K562 (cell line): ENCODE results near the gene EP300. TPM values are rescaled to one million over a fixed set of nuclear protein-coding genes. Genes with fewer than 3 reads are reported as not detected.
"Not testable (repeated sequence)": the region's sequence is repeated elsewhere in the genome, so short reads cannot be mapped to it uniquely, and the experiment has no call there.

Experiments used
- ATAC-seq: fragments of 200-7000 bp; cut with Tn5 transposase; 3 replicates; pipeline ENCODE4 v1.9.1; 2020; ENCODE audit warnings: moderate library complexity
- BruUV-seq: library from RNA; stranded (reverse); fragments of 400-500 nt; replicated peaks from 2 replicates; lab custom pipeline; 2021; lab: Mats Ljungman, UMichigan
- CTCF ChIA-PET: fragments of 300-600 bp; formaldehyde crosslinking; extraction: SDS; loops from one replicate; lab custom pipeline; 2021; ENCODE audit warnings: low intra/inter-chr PET ratio; lab: Yijun Ruan, JAX
- POLR2A ChIA-PET: fragments of 300-600, 350-650 bp; sonication (Branson Sonifier 250); formaldehyde crosslinking; extraction: SDS; loops from one replicate; lab custom pipeline; 2021; ENCODE audit warnings: antibody characterized with exemption, inconsistent platforms; lab: Yijun Ruan, JAX
- DNase-seq, 4 experiments: peaks; one replicate each; pipeline versions ENCODE4 v3.0.0 to v3.0.0-alpha.2; 2011 to 2018; ENCODE audit warnings: low spot score in 3 of 4, mixed read lengths in 3 of 4; ENCODE audit errors: extremely low read depth in 1 of 4
- FAIRE-seq: peaks from 2 replicates; lab custom pipeline; 2011; peaks lifted over from hg19 to GRCh38; lab: Jason Lieb, UNC
- H2AFZ ChIP-seq: 2 replicates; pipeline ENCODE4 v1.6.0; 2011; ENCODE audit warnings: low read depth, low read length, control low read depth, inconsistent platforms
- H3K27ac ChIP-seq: fragments of 200-600 bp; 3 replicates; pipeline ENCODE4 v1.8.0; 2011; ENCODE audit warnings: low read depth, mild to moderate bottlenecking, control low read depth, inconsistent platforms, low read length, moderate library complexity, mixed read lengths; ENCODE audit errors: extremely low read depth
- H3K27me3 ChIP-seq, 2 experiments: fragments of 300-600 bp in 1 of 2; 2 replicates in 1 of 2; 3 replicates in 1 of 2; pipeline versions ENCODE4 v1.6.0 to v1.8.0; 2011; ENCODE audit warnings: inconsistent platforms in 2 of 2, low read length in 2 of 2, mild to moderate bottlenecking in 1 of 2, mixed read lengths in 1 of 2, moderate library complexity in 1 of 2; ENCODE audit not compliant: control insufficient read depth in 2 of 2, insufficient read depth in 2 of 2
- H3K36me3 ChIP-seq: fragments of 300-600 bp; 3 replicates; pipeline ENCODE4 v1.8.0; 2011; ENCODE audit warnings: mild to moderate bottlenecking, low read length, inconsistent platforms; ENCODE audit not compliant: control insufficient read depth, insufficient read depth
- H3K4me1 ChIP-seq, 2 experiments: fragments of 200-600 bp in 1 of 2; replicated peaks in 1 of 2; 2 replicates in 1 of 2; 3 replicates in 1 of 2; pipeline versions ENCODE4 v1.5.1 to v1.8.0; 2011; ENCODE audit warnings: inconsistent platforms in 2 of 2, low read length in 2 of 2, mild to moderate bottlenecking in 1 of 2, mixed read lengths in 1 of 2, moderate library complexity in 1 of 2; ENCODE audit not compliant: control insufficient read depth in 2 of 2, insufficient read depth in 2 of 2
- H3K4me2 ChIP-seq: 2 replicates; pipeline ENCODE4 v1.6.1; 2011; ENCODE audit warnings: low read length, control low read depth, inconsistent platforms, mixed read lengths; ENCODE audit not compliant: insufficient read depth
- H3K4me3 ChIP-seq: fragments of 200-600 bp; sonication (generic), shearing (Covaris generic); 2 replicates; pipeline ENCODE4 v1.5.1; 2016; ENCODE audit warnings: control low read depth, inconsistent platforms
- H3K79me2 ChIP-seq: fragments of 200-600 bp; 3 replicates; pipeline ENCODE4 v1.8.0; 2011; ENCODE audit warnings: low read length, inconsistent platforms; ENCODE audit not compliant: control insufficient read depth, insufficient read depth
- H3K9ac ChIP-seq, 2 experiments: 2 replicates each; pipeline versions ENCODE4 v1.6.0 to v1.6.1; 2011; ENCODE audit warnings: low read depth in 2 of 2, low read length in 2 of 2, control low read depth in 1 of 2, inconsistent platforms in 1 of 2, mild to moderate bottlenecking in 1 of 2, mixed read lengths in 1 of 2; ENCODE audit not compliant: insufficient read depth in 1 of 2
- H3K9me1 ChIP-seq: one replicate; pipeline ENCODE4 v1.6.0; 2011; ENCODE audit warnings: inconsistent platforms, mild to moderate bottlenecking, low read length, moderate library complexity; ENCODE audit not compliant: control insufficient read depth, insufficient read depth
- H3K9me3 ChIP-seq: replicated peaks from 2 replicates; pipeline ENCODE4 v1.5.1; 2011; ENCODE audit warnings: low read depth, low read length, inconsistent platforms; ENCODE audit not compliant: control insufficient read depth, insufficient read depth
- H4K20me1 ChIP-seq: replicated peaks from 2 replicates; pipeline ENCODE4 v1.6.1; 2011; ENCODE audit warnings: low read length, inconsistent platforms, mixed read lengths; ENCODE audit not compliant: control insufficient read depth, insufficient read depth
- CEBPB ChIP-seq: fragments of 450-650 bp; IDR thresholded peaks from 2 replicates; pipeline ENCODE4 v1.6.1; 2016; ENCODE audit warnings: missing genetic modification characterization, missing compliant biosample characterization
- ZBTB33 ChIP-seq: sonication (generic); formaldehyde crosslinking; IDR thresholded peaks from 2 replicates; pipeline ENCODE4 v1.8.1; 2023; ENCODE audit warnings: mild to moderate bottlenecking, missing genetic modification reagents
- ZNF121 ChIP-seq: sonication (generic); formaldehyde crosslinking; conservative IDR thresholded peaks from 2 replicates; pipeline ENCODE4 v1.8.0; 2022; ENCODE audit warnings: missing genetic modification reagents
- WGBS: fragments of 100-300 bp; shearing (Covaris generic); methylation state at CpG from one replicate; pipeline ENCODE4 v1.1.6; 2016; ENCODE audit warnings: low coverage, mixed read lengths; ENCODE audit not compliant: insufficient coverage; ENCODE audit errors: missing lambda C conversion rate; 5-methylcytosine and 5-hydroxymethylcytosine counted together
- in situ Hi-C: fragments of 300-500 bp; cut with MboI; formaldehyde crosslinking; loops from 4 replicates; pipeline ENCODE4 v1.15.0; 2018; ENCODE audit warnings: inconsistent platforms, mixed read lengths
- intact Hi-C: fragments of 100-400 bp; cut with micrococcal nuclease; formaldehyde crosslinking; loops from 2 replicates; pipeline ENCODE4 v1.14.2; 2022
- polyA plus RNA-seq, 8 experiments: library from polyadenylated mRNA; depleted of rRNA in 4 of 8; stranded (reverse) in 5 of 8; unstranded in 3 of 8; fragments of >200 nt; fragmentation: Nextera tagmentation in 2 of 8; fragmentation: Illumina TruSeq in 1 of 8; extraction: Ambion mirVana in 2 of 8; extraction: Trizol in 1 of 8; gene quantifications; 2 replicates each; pipeline versions ENCODE4 v1.2.1 to v1.2.3, GENCODE V29; 2011 to 2014; ENCODE audit warnings: inconsistent platforms in 1 of 8, missing spikeins in 1 of 8
- total RNA-seq, 7 experiments: library from RNA; depleted of rRNA in 6 of 7; stranded (reverse); fragments of >200 nt in 6 of 7; fragmentation: Illumina TruSeq in 2 of 7; extraction: Trizol in 2 of 7; gene quantifications; 2 replicates each; pipeline versions ENCODE4 v1.2.1 to v1.2.3, GENCODE V29; 2011 to 2021; ENCODE audit warnings: low replicate concordance in 1 of 7

Gene EP300
- total and polyA plus RNA-seq, 9 of the 15 experiments (the other 6 are each of a cell fraction or from before 2014, with no cell fraction given), result 2.2 to 28.6 (median 10.9) TPM

DNA sequence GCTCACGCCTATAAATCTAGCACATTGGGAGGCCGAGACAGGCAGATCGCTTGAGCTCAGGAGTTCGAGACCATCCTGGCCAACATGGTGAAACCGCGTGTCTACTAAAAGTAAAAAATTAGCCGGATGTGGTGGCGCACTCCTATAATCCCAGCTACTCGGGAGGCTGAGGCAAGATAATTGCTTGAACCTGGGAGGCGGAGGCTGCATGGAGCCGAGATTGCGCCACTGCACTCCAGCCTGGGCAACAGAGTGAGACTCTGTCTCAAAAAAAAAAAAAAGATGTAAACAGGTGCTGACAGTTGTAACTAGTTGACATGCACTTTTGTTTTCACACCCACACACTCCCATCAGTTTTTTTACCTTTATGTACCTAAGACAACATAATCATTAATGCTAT, 44.0 kb upstream of the EP300 start:
- Histone ChIP-seq H2AFZ (peak overlapping the region; percentile 86), H3K4me2 (peak overlapping the region; percentile 51)
- 80% methylated on average over 4 of the region's 12 CpGs for WGBS
- H3K36me3 ChIP-seq, intact Hi-C loops, H3K79me2 ChIP-seq, H3K27me3 ChIP-seq, H3K9me3 ChIP-seq, POLR2A ChIA-PET, H3K4me1 ChIP-seq, in situ Hi-C loops, H3K9ac ChIP-seq, H3K9me1 ChIP-seq, BruUV-seq, H4K20me1 ChIP-seq, FAIRE-seq, DNase-seq, H3K27ac ChIP-seq, ATAC-seq, H3K4me3 ChIP-seq: not testable (repeated sequence)
- CTCF ChIA-PET, result interaction anchor here (0.6 kb wide), 1 partner anchor 126 kb away, joined by 3 read pairs; no protein-coding TSS in a partner anchor
- TF ChIP-seq CEBPB, result peak; percentile 42; the same call in 1 of the 2 replicates
- TF ChIP-seq ZBTB33 (CRISPR knock-in tag), result peak; percentile 58
- TF ChIP-seq ZNF121 (CRISPR knock-in tag), result 0 out of 2 replicates have a peak, but pooled peaks have one; percentile 29
